ENCODE results near the gene MRPL46.
"Not testable (repeated sequence)": the region's sequence is repeated elsewhere in the genome, so short reads cannot be mapped to it uniquely, and the experiment has no call there.

DNA sequence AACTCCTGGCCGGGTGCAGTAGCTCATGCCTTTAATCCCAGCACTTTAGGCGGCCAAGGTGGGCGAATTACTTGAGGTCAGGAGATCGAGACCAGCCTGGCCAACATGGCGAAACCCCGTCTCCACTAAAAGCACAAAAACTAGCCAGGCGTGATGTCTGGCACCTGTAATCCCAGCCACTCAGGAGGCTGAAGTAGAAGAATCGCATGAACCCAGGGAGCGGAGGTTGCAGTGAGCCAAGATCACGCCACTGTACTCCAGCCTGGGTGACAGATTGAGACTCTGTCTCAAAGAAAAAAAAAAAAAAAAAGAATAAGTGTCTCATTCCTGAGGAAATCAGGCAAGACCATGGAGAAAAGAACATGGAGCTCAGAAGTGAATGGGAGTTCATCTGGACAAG is 1.5 kb upstream of the MRPL46 start:
- TF ChIP-seq, protein P1, sequence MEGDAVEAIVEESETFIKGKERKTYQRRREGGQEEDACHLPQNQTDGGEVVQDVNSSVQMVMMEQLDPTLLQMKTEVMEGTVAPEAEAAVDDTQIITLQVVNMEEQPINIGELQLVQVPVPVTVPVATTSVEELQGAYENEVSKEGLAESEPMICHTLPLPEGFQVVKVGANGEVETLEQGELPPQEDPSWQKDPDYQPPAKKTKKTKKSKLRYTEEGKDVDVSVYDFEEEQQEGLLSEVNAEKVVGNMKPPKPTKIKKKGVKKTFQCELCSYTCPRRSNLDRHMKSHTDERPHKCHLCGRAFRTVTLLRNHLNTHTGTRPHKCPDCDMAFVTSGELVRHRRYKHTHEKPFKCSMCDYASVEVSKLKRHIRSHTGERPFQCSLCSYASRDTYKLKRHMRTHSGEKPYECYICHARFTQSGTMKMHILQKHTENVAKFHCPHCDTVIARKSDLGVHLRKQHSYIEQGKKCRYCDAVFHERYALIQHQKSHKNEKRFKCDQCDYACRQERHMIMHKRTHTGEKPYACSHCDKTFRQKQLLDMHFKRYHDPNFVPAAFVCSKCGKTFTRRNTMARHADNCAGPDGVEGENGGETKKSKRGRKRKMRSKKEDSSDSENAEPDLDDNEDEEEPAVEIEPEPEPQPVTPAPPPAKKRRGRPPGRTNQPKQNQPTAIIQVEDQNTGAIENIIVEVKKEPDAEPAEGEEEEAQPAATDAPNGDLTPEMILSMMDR (IDR thresholded peaks at IDR 0.05): not testable (repeated sequence)
- TF ChIP-seq EZH2, EZH2phosphoT487 (IDR thresholded peaks at IDR 0.05): not testable (repeated sequence)
